SK-N-MC (cell line): Measurements from ENCODE around the gene VRK2.

ENCODE experiments used
- DNase-seq: peaks from one replicate; pipeline ENCODE4 v3.0.0-alpha.2; 2011; ENCODE audit warnings: low read depth, low spot score
- H3K27ac ChIP-seq: fragments of 200-600 bp; sonication (generic); 2 replicates; pipeline ENCODE4 v1.5.1; 2016; ENCODE audit warnings: mixed run types
- H3K36me3 ChIP-seq: fragments of 200-600 bp; sonication (generic); 2 replicates; pipeline ENCODE4 v1.6.1; 2017; ENCODE audit warnings: antibody characterized with exemption, low read length, mixed read lengths; ENCODE audit not compliant: insufficient read depth
- H3K4me3 ChIP-seq: fragments of 200-600 bp; sonication (generic); 2 replicates; pipeline ENCODE4 v1.5.1; 2016
- H3K9ac ChIP-seq: fragments of 200-600 bp; sonication (generic); 2 replicates; pipeline ENCODE4 v1.8.0; 2017; ENCODE audit warnings: mixed run types, mixed read lengths; ENCODE audit not compliant: insufficient read length
- H3K9me3 ChIP-seq: fragments of 200-600 bp; sonication (generic); 2 replicates; pipeline ENCODE4 v1.6.1; 2017; ENCODE audit warnings: low read depth, mild to moderate bottlenecking, antibody characterized with exemption, low read length, moderate library complexity, mixed read lengths
- EZH2 ChIP-seq: fragments of 200-600 bp; sonication (generic); IDR thresholded peaks from one replicate; pipeline ENCODE4 v1.6.1; 2017; ENCODE audit warnings: antibody characterized with exemption
- FOXP2 ChIP-seq: optimal IDR thresholded peaks from 2 replicates; pipeline ENCODE3; 2011; ENCODE audit warnings: mild to moderate bottlenecking, moderate library complexity; ENCODE audit not compliant: insufficient read depth; ENCODE audit errors: extremely low read length, control extremely low read depth
- POLR2AphosphoS5 ChIP-seq: IDR thresholded peaks from 2 replicates; pipeline ENCODE4 v1.6.1; 2012; ENCODE audit warnings: mild to moderate bottlenecking, low read depth, low read length, borderline replicate concordance

The VRK2 gene

DNA sequence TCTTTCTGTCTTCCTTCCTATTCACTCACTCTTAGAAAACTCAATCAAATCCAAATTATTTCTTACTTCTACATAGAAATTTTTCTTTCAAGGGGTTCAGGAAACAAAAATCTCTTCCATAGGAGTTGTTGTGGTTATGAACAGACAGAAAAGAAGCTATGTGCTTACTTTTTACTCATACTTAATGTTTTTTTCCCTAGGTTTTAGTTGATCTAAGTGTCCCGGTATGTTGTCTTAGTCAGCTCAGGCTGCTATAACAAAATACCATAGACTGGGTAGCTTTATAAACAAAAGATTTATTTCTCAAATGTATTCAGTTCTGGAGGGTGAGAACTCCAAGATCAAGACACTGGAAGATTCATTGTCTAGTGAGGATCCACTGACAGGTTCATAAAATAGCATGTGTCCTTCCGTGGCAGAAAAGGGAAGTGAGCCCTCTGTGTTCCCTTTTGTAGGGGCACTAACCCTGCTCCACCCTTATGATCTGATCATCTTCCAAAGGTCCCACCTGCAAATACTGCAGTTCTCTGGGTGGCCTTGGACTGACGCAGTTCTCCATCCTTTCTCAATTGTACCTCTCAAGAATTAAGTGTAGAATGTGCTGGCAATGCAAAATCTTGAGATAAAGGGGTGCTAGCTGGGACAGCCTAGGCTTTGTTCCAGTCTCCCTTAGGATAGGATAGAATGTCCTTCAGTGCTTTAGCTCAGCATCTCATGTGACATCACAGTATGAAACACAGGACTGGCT lies 14.4 kb upstream of the VRK2 start:
- no peak for DNase-seq
- no peak overlapping the region for H3K27ac ChIP-seq
- no peak overlapping the region for H3K4me3 ChIP-seq
- H3K9me3 ChIP-seq, result no peaks in the 10 kb centered on the region
- no peaks in the 10 kb centered on the region for H3K36me3 ChIP-seq
- TF ChIP-seq FOXP2 (no peak), EZH2 (no peak), POLR2AphosphoS5 (no peak)
- no peak overlapping the region for H3K9ac ChIP-seq

DNA sequence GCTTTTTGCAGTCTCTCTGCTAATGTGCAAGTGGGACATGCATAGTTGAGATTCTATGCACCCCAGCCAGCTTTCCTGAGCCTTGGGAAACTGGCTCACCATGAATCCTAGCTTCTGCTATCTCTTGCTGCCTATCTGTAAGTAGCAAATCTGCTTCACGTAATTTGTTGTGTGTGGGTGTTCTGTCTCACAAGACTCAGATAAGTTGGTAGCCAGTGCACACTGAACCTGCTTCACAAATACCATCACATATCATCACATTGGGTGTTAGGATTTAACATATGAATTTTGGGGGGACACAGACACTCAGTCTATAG lies 13.9 kb upstream of the VRK2 start:
- no peak for DNase-seq
- no peak overlapping the region for H3K27ac ChIP-seq
- TF ChIP-seq FOXP2 (no peak), EZH2 (no peak), POLR2AphosphoS5 (no peak)
- H3K36me3 ChIP-seq, result no peaks in the 10 kb centered on the region
- no peak overlapping the region for H3K4me3 ChIP-seq
- H3K9me3 ChIP-seq, result no peaks in the 10 kb centered on the region
- H3K9ac ChIP-seq, result no peak overlapping the region

DNA sequence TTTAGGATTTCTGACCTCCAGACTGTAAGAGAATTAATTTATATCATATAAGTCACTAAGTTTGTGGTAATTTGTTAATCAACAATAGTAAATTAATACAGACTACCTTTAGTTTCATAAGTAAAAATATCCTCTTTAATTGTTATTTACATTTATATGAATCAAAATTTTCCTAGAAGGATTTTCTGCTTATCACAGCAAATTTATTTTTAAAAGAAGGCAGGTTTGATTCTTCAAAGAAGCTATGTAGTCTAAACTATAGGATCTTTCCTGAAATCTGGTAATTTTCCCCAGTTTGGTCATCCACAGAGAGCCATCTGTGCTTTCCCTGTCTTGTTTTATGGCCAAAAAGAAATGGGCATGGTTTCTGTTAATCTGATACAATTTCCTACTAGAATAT lies 13.1 kb upstream of the VRK2 start:
- no peak for DNase-seq
- TF ChIP-seq FOXP2 (no peak), EZH2 (no peak), POLR2AphosphoS5 (no peak)
- Histone ChIP-seq H3K36me3 (no peaks in the 10 kb centered on the region), H3K27ac (no peak overlapping the region), H3K4me3 (no peak overlapping the region), H3K9ac (no peak overlapping the region), H3K9me3 (no peaks in the 10 kb centered on the region)

DNA sequence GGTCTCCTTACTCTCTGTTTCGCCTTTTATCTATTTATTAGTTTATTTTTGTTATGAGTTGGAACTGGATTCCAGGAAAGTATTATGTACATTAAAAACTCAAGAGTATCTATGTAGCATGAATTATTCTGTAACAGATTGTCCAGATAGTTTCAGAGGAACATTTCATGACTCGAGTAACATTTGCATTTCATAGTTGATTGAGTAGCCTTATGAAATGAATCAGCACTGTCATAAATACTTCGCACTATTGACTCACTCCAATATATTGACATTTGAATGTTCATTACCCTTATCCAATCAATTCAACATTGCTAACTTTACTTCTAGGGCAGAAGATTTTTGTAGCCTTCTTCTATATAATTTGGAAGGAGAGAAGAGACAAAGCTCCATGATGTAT lies 11.3 kb upstream of the VRK2 start:
- TF ChIP-seq FOXP2, result no peak
- no peak for TF ChIP-seq EZH2
- TF ChIP-seq POLR2AphosphoS5, result no peak
- Histone ChIP-seq H3K9ac (no peak overlapping the region), H3K9me3 (no peaks in the 10 kb centered on the region), H3K4me3 (no peak overlapping the region), H3K27ac (no peak overlapping the region), H3K36me3 (no peaks in the 10 kb centered on the region)
- DNase-seq, result no peak

DNA sequence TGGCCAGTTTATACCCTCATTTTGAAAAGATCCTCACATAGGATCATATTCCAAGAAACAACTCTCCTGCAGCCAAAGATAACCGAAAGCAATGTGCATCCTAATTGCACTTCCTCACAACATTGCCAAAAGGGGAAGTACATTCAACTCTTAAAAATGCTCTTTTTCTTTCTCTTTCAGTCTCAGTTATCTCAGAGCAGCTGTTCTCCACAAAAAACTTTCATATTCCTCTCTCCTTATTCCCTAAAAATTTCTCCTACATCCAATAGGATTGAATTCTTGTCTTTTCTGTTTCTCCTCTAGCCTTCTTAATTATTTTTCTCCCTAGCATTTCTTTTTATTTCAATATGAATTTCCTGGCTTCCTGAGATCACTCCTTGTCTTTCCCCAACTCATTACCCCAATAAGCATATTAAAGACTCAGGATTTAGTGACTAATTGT lies 7.4 kb upstream of the VRK2 start:
- TF ChIP-seq EZH2 (no peak), FOXP2 (no peak), POLR2AphosphoS5 (no peak)
- Histone ChIP-seq H3K27ac (no peak overlapping the region), H3K36me3 (no peaks in the 10 kb centered on the region), H3K4me3 (no peak overlapping the region), H3K9me3 (no peaks in the 10 kb centered on the region), H3K9ac (no peak overlapping the region)
- DNase-seq, result no peak

DNA sequence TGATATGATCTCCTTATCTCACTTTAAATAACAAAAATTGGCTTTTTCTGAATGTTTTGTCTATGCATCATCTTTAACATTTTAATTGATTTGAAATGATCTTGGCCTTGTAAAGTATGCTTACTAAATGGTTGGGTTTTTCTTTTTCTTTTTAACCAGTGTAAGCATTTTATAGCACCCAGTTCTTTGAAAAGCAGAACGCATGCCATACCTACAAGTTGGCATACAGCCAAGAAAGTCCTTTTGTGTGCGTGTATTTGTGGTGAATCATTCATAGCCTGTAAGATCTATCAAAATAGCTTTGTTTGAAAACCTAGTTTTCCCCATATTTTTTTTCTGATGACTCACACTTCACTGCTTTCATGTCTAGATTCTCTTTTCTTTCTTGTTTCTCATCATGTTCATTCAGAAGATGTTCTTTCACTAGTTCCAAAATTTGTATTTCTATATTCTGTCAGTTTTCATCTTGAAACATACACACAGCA lies 4.1 kb upstream of the VRK2 start:
- Histone ChIP-seq H3K9ac (no peak overlapping the region), H3K9me3 (no peaks in the 10 kb centered on the region), H3K36me3 (no peaks in the 10 kb centered on the region), H3K4me3 (peak overlapping the region; percentile 32; the same call in 1 of the 2 replicates), H3K27ac (0 out of 2 replicates have a peak overlapping the region, but pooled peaks have one; percentile 29)
- DNase-seq, result peak; percentile 14
- no peak for TF ChIP-seq FOXP2

DNA sequence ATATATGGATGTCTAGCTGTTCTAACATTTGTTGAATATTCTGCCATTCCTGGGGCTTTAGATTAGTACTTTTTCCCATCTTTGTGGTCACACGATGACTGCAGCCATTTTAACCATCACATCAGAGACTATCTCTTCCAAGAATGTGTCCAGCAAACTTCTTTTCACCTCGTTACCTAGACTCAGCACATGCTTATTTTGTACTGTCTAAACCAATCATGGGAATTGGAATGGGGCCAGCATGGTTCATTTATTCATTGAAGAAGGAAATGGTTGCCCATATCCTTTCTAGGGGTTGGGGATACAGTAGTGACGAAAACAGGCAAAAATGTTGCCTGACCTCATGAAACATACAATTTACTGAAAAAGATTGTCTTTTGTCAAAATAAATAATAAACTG lies 2.5 kb upstream of the VRK2 start:
- DNase-seq, result no peak
- Histone ChIP-seq H3K4me3 (no peak overlapping the region), H3K27ac (no peak overlapping the region), H3K9me3 (no peaks in the 10 kb centered on the region), H3K9ac (no peak overlapping the region), H3K36me3 (no peaks in the 10 kb centered on the region)
- no peak for TF ChIP-seq FOXP2
- no peak for TF ChIP-seq POLR2AphosphoS5

DNA sequence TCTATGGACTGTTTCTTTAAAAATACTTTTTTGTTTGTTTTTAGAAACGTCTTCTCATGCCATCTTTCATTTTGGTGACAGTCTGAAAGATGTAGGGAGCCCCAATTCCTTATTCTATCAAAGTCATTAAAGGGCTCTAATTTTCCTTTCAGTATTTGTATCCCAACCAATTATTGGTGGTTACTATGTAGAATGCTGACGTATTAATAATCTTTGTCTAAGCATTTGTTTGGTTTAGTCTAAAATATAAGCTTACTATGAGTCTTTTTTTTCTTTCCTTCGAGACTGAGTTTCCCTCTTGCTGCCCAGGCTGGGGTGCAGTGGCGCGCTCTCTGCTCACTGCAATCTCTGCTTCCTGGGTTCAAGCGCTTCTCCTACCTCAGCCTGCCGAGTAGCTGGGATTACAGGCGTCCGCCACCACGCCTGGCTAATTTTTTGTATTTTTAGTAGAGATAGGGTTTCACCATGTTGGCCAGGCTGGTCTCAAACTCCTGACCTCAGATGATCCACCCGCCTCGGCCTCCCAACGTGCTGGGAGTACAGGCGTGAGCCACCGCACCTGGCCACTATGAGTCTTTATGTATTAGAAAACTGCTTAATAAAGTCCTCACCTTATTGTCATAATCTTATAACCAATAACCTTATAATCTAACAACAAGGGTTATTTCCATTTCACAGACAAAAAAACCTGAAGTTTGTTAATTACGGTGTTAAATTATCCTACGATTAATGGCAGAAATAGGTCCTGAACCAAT lies 849 bp upstream of the VRK2 start:
- H3K27ac ChIP-seq, result peak overlapping the region; percentile 77
- H3K9me3 ChIP-seq, result no peaks in the 10 kb centered on the region
- DNase-seq, result no peak
- TF ChIP-seq POLR2AphosphoS5 (no peak), EZH2 (no peak), FOXP2 (no peak)
- H3K9ac ChIP-seq, result peak overlapping the region; percentile 93
- H3K4me3 ChIP-seq, result peak overlapping the region; percentile 93
- H3K36me3 ChIP-seq, result no peaks in the 10 kb centered on the region; the same call in 1 of the 2 replicates
